CD14-positive monocyte (primary cell): ENCODE data around the gene FUT8. TPM values are rescaled to one million over a fixed set of nuclear protein-coding genes. Genes with fewer than 3 reads are reported as not detected.

Experiments used
- DNase-seq, 3 donors: peaks; one replicate each; pipeline ENCODE4 v3.0.0-alpha.2; 2011 to 2022
- H2AFZ ChIP-seq: 2 replicates; pipeline ENCODE4 v1.6.0; 2012; ENCODE audit warnings: mild to moderate bottlenecking, low read depth, low read length, inconsistent platforms; ENCODE audit not compliant: insufficient read depth, poor library complexity, severe bottlenecking
- H3K27ac ChIP-seq, 2 donors: 1 replicate in 1 of 2; 2 replicates in 1 of 2; pipeline ENCODE4 v1.5.1; 2012 to 2013; ENCODE audit warnings: low read length in 2 of 2, control low read depth in 1 of 2, inconsistent platforms in 1 of 2, low read depth in 1 of 2, mild to moderate bottlenecking in 1 of 2
- H3K27me3 ChIP-seq, 2 donors: one replicate each; pipeline versions ENCODE4 v1.6.0 to v1.6.1; 2011 to 2013; ENCODE audit warnings: low read length in 2 of 2; ENCODE audit not compliant: control insufficient read depth in 2 of 2, insufficient read depth in 2 of 2
- H3K36me3 ChIP-seq, 2 donors: replicated peaks in 1 of 2; 1 replicate in 1 of 2; 2 replicates in 1 of 2; pipeline versions ENCODE4 v1.5.1 to v1.6.1; 2012 to 2013; ENCODE audit warnings: low read length in 2 of 2, control low read depth in 1 of 2, inconsistent platforms in 1 of 2, mild to moderate bottlenecking in 1 of 2; ENCODE audit not compliant: insufficient read depth in 2 of 2, control insufficient read depth in 1 of 2
- H3K4me1 ChIP-seq, 2 donors: 1 replicate in 1 of 2; 2 replicates in 1 of 2; pipeline versions ENCODE4 v1.5.1 to v1.6.1; 2012 to 2013; ENCODE audit warnings: low read length in 2 of 2, control low read depth in 1 of 2, inconsistent platforms in 1 of 2, mild to moderate bottlenecking in 1 of 2, moderate library complexity in 1 of 2; ENCODE audit not compliant: insufficient read depth in 2 of 2, control insufficient read depth in 1 of 2
- H3K4me2 ChIP-seq: replicated peaks from 2 replicates; pipeline ENCODE3; 2012; ENCODE audit warnings: low read length, moderate library complexity, mild to moderate bottlenecking; ENCODE audit not compliant: poor library complexity, severe bottlenecking; ENCODE audit errors: extremely low read depth
- H3K4me3 ChIP-seq, 3 experiments: fragments of 200-600 bp in 1 of 3; sonication (generic) in 1 of 3; replicated peaks in 1 of 3; 1 replicate in 2 of 3; 2 replicates in 1 of 3; pipeline ENCODE4 v1.5.1; 2011 to 2013; ENCODE audit warnings: low read length in 3 of 3, mild to moderate bottlenecking in 3 of 3, control low read depth in 2 of 3, low read depth in 2 of 3, inconsistent platforms in 1 of 3, moderate library complexity in 1 of 3
- H3K79me2 ChIP-seq: 2 replicates; pipeline ENCODE4 v1.6.0; 2012; ENCODE audit warnings: mild to moderate bottlenecking, control low read depth, inconsistent platforms, low read length, moderate library complexity; ENCODE audit not compliant: insufficient read depth
- H3K9ac ChIP-seq: 2 replicates; pipeline ENCODE4 v1.6.0; 2017; ENCODE audit warnings: low read length, mild to moderate bottlenecking; ENCODE audit not compliant: insufficient read depth, poor library complexity, severe bottlenecking
- H3K9me3 ChIP-seq, 2 donors: replicated peaks in 1 of 2; 1 replicate in 1 of 2; 2 replicates in 1 of 2; pipeline versions ENCODE4 v1.5.1 to v1.6.1; 2012 to 2013; ENCODE audit warnings: low read length in 2 of 2, control low read depth in 1 of 2; ENCODE audit not compliant: control insufficient read depth in 1 of 2, insufficient read depth in 1 of 2
- H4K20me1 ChIP-seq: 2 replicates; pipeline ENCODE4 v1.6.0; 2012; ENCODE audit warnings: mild to moderate bottlenecking, low read length, control low read depth, moderate library complexity; ENCODE audit not compliant: insufficient read depth
- H3K27ac Mint-ChIP-seq, 7 donors: one replicate each; pipeline ENCODE4 v1.8.0; 2020; ENCODE audit warnings: mild to moderate bottlenecking in 7 of 7, mixed read lengths in 7 of 7, moderate library complexity in 6 of 7, inconsistent platforms in 2 of 7
- H3K27me3 Mint-ChIP-seq, 3 donors: one replicate each; pipeline ENCODE4 v1.8.0; 2021 to 2022; ENCODE audit warnings: low read depth in 3 of 3, mild to moderate bottlenecking in 3 of 3, mixed read lengths in 3 of 3, moderate library complexity in 3 of 3, inconsistent platforms in 1 of 3
- H3K36me3 Mint-ChIP-seq, 2 donors: one replicate each; pipeline ENCODE4 v1.8.0; 2020; ENCODE audit warnings: mixed read lengths in 2 of 2, inconsistent platforms in 1 of 2, mild to moderate bottlenecking in 1 of 2
- H3K4me1 Mint-ChIP-seq: one replicate; pipeline ENCODE4 v1.8.0; 2020; ENCODE audit warnings: mild to moderate bottlenecking, mixed read lengths
- H3K4me3 Mint-ChIP-seq, 2 donors: one replicate each; pipeline ENCODE4 v1.8.0; 2020; ENCODE audit warnings: mild to moderate bottlenecking in 2 of 2, mixed read lengths in 2 of 2, moderate library complexity in 1 of 2
- H3K9me3 Mint-ChIP-seq, 7 donors: one replicate each; pipeline ENCODE4 v1.8.0; 2020 to 2022; ENCODE audit warnings: mixed read lengths in 7 of 7, mild to moderate bottlenecking in 6 of 7, moderate library complexity in 6 of 7, inconsistent platforms in 2 of 7
- WGBS: methylation state at CpG from one replicate; pipeline ENCODE4 v1.1.5; 2013; ENCODE audit warnings: missing lambda C conversion rate; ENCODE audit not compliant: insufficient coverage; 5-methylcytosine and 5-hydroxymethylcytosine counted together
- intact Hi-C, 2 donors: fragments of 100-400 bp; cut with micrococcal nuclease; formaldehyde crosslinking; loops; one replicate each; pipeline versions ENCODE4 v1.15.0 to v1.15.1; 2023
- polyA plus RNA-seq, 3 donors: library from polyadenylated mRNA; depleted of rRNA in 1 of 3; unstranded in 2 of 3; stranded (reverse) in 1 of 3; fragments of 300-500 nt in 2 of 3; fragments of >200 nt in 1 of 3; fragmentation: Illumina TruSeq in 2 of 3; gene quantifications; 1 replicate in 2 of 3; 2 replicates in 1 of 3; pipeline ENCODE4 v1.2.3, GENCODE V29; 2012 to 2021
- TF ChIP-seq, protein P1 (sequence below): fragments of 200-600 bp; IDR thresholded peaks from one replicate; pipeline ENCODE4 v1.8.0; 2022; ENCODE audit warnings: antibody characterized with exemption, mild to moderate bottlenecking

FUT8 gene
- polyA plus RNA-seq, 3 donors: 1.6 to 5.1 (median 5.0) TPM

DNA sequence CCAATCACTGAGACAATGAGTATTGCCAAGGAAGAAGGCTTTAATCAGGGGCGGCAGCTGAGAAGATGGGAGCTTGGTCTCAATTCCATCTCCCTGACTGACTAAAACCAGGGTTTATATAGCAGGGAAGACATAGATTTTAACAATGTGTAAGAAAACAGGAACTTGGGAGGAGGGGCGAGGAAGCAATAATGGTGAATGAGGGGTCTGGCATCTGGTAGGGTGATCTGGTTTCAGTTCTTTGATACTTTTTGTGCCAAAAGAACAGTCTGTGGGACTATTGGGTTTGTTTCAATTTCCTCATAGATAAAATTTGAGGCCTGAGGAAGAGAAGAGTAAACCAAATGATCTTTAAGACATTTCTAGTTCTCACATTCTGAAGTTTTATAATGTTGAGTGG lies 49.2 kb downstream of the FUT8 start:
- no peak overlapping the region for H3K27ac ChIP-seq
- no peak overlapping the region for H2AFZ ChIP-seq
- H3K36me3 ChIP-seq: no peaks in the 10 kb centered on the region
- H3K4me1 Mint-ChIP-seq: peaks cover 9% of the 10 kb centered on the region
- H3K27me3 Mint-ChIP-seq: peaks cover 0 to 2% (median 0%) of the 10 kb centered on the region in 3 donors
- no peaks in the 10 kb centered on the region for H3K4me1 ChIP-seq
- no peaks in the 10 kb centered on the region for H3K27me3 ChIP-seq
- H3K4me3 ChIP-seq: no peak overlapping the region
- intact Hi-C loops: no loop called here
- peaks cover 14 to 18% of the 10 kb centered on the region in 2 donors for H3K36me3 Mint-ChIP-seq
- 0% methylated on average over 1 of the region's 2 CpGs for WGBS
- H4K20me1 ChIP-seq: no peaks in the 10 kb centered on the region
- DNase-seq: no peak
- H3K79me2 ChIP-seq: no peaks in the 10 kb centered on the region
- H3K9me3 ChIP-seq: no peaks in the 10 kb centered on the region
- peaks cover 0 to 9% (median 3%) of the 10 kb centered on the region in 7 donors for H3K9me3 Mint-ChIP-seq
- TF ChIP-seq, protein P1, sequence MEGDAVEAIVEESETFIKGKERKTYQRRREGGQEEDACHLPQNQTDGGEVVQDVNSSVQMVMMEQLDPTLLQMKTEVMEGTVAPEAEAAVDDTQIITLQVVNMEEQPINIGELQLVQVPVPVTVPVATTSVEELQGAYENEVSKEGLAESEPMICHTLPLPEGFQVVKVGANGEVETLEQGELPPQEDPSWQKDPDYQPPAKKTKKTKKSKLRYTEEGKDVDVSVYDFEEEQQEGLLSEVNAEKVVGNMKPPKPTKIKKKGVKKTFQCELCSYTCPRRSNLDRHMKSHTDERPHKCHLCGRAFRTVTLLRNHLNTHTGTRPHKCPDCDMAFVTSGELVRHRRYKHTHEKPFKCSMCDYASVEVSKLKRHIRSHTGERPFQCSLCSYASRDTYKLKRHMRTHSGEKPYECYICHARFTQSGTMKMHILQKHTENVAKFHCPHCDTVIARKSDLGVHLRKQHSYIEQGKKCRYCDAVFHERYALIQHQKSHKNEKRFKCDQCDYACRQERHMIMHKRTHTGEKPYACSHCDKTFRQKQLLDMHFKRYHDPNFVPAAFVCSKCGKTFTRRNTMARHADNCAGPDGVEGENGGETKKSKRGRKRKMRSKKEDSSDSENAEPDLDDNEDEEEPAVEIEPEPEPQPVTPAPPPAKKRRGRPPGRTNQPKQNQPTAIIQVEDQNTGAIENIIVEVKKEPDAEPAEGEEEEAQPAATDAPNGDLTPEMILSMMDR: no peak
- H3K4me2 ChIP-seq: no peak overlapping the region
- H3K4me3 Mint-ChIP-seq: no peak overlapping the region
- H3K9ac ChIP-seq: no peak overlapping the region
- peak overlapping the region in 1 of 7 donors; percentile 80 for H3K27ac Mint-ChIP-seq

DNA sequence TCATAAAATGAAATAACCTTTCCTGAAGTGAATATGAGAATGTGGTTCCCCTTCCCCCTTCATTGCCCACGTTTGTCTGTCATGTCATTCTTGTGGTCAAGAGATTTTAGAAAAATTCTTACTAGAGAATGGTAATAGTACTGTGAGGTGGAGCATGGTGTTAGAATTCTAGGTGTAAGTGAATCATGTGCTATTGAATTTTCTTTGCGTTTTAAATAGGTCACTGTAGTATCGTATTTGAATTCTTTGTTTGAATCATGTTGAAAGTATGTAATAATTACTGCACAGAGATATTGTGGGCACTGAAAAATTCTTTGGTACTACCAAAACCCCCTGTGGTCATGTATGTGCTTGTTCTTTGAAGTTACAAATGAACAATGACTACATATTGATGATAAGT lies 49.9 kb downstream of the FUT8 start:
- H3K36me3 ChIP-seq: no peaks in the 10 kb centered on the region
- H3K27me3 ChIP-seq: no peaks in the 10 kb centered on the region
- Mint-ChIP-seq H3K27me3 (peaks cover 0 to 2% (median 0%) of the 10 kb centered on the region in 3 donors), H3K4me3 (no peak overlapping the region), H3K4me1 (peaks cover 9% of the 10 kb centered on the region), H3K9me3 (peaks cover 0 to 8% (median 2%) of the 10 kb centered on the region in 7 donors), H3K36me3 (peaks cover 10 to 14% of the 10 kb centered on the region in 2 donors), H3K27ac (peak overlapping the region in 1 of 7 donors; percentile 23)
- H3K9ac ChIP-seq: no peak overlapping the region
- no peak overlapping the region for H3K27ac ChIP-seq
- 100% methylated on average over 1 of the region's 3 CpGs for WGBS
- TF ChIP-seq, protein P1: no peak
- H3K4me1 ChIP-seq: no peaks in the 10 kb centered on the region
- no peak overlapping the region for H3K4me3 ChIP-seq
- no peak overlapping the region for H3K4me2 ChIP-seq
- H3K9me3 ChIP-seq: no peaks in the 10 kb centered on the region
- intact Hi-C loops: no loop called here
- no peaks in the 10 kb centered on the region for H3K79me2 ChIP-seq
- no peak overlapping the region for H2AFZ ChIP-seq
- no peak for DNase-seq
- H4K20me1 ChIP-seq: no peaks in the 10 kb centered on the region
